Mesendoderm (in vitro differentiated cells): ENCODE results near the gene TMEM79.

Experiments used
- DNase-seq: peaks from one replicate; pipeline ENCODE4 v3.0.0; 2013
- H2AK5ac ChIP-seq: 2 replicates; pipeline ENCODE4 v1.6.1; 2013; ENCODE audit warnings: low read length, inconsistent platforms
- H2BK120ac ChIP-seq: 2 replicates; pipeline ENCODE4 v1.6.1; 2013; ENCODE audit warnings: low read depth, mild to moderate bottlenecking, low read length, moderate library complexity, mixed read lengths
- H2BK15ac ChIP-seq: replicated peaks from 2 replicates; pipeline ENCODE4 v1.6.1; 2013; ENCODE audit warnings: low read depth, mild to moderate bottlenecking, moderate library complexity
- H2BK5ac ChIP-seq: 2 replicates; pipeline ENCODE4 v1.6.1; 2013; ENCODE audit warnings: low read length, inconsistent platforms
- H3K18ac ChIP-seq: 2 replicates; pipeline ENCODE4 v1.6.1; 2013; ENCODE audit warnings: mild to moderate bottlenecking, low read length, mixed read lengths
- H3K23ac ChIP-seq: one replicate; pipeline ENCODE4 v1.6.1; 2013; ENCODE audit warnings: low read length
- H3K27ac ChIP-seq: 2 replicates; pipeline ENCODE4 v1.5.1; 2013; ENCODE audit warnings: low read depth, mild to moderate bottlenecking, inconsistent platforms, low read length, moderate library complexity
- H3K27me3 ChIP-seq: 2 replicates; pipeline ENCODE4 v1.6.1; 2013; ENCODE audit warnings: low read length, control low read depth, mild to moderate bottlenecking, inconsistent platforms; ENCODE audit not compliant: insufficient read depth, poor library complexity
- H3K36me3 ChIP-seq: 2 replicates; pipeline ENCODE4 v1.6.1; 2013; ENCODE audit warnings: low read length, inconsistent platforms; ENCODE audit not compliant: control insufficient read depth, insufficient read depth
- H3K4ac ChIP-seq: one replicate; pipeline ENCODE4 v1.6.1; 2013; ENCODE audit warnings: low read depth, mild to moderate bottlenecking, low read length, moderate library complexity
- H3K4me1 ChIP-seq: 2 replicates; pipeline ENCODE4 v1.6.1; 2013; ENCODE audit warnings: low read depth, low read length, inconsistent platforms; ENCODE audit not compliant: control insufficient read depth
- H3K4me2 ChIP-seq: 2 replicates; pipeline ENCODE4 v1.6.1; 2013; ENCODE audit warnings: low read length
- H3K4me3 ChIP-seq: 2 replicates; pipeline ENCODE4 v1.5.1; 2013; ENCODE audit warnings: mild to moderate bottlenecking, low read length
- H3K56ac ChIP-seq: one replicate; pipeline ENCODE4 v1.6.1; 2013; ENCODE audit warnings: low read length
- H3K79me1 ChIP-seq: 2 replicates; pipeline ENCODE4 v1.6.1; 2013; ENCODE audit warnings: low read length, inconsistent platforms
- H3K79me2 ChIP-seq: 2 replicates; pipeline ENCODE4 v1.6.1; 2013; ENCODE audit warnings: mild to moderate bottlenecking, low read length; ENCODE audit not compliant: control insufficient read depth, insufficient read depth
- H3K9ac ChIP-seq: 2 replicates; pipeline ENCODE4 v1.6.1; 2013; ENCODE audit warnings: low read length, inconsistent platforms
- H4K5ac ChIP-seq: one replicate; pipeline ENCODE4 v1.6.1; 2013; ENCODE audit warnings: low read length
- H4K8ac ChIP-seq: one replicate; pipeline ENCODE4 v1.6.1; 2013; ENCODE audit warnings: low read depth, mild to moderate bottlenecking, control low read depth, low read length, moderate library complexity
- WGBS: extraction: QIAGEN DNeasy Blood & Tissue Kit; methylation state at CpG from one replicate; pipeline ENCODE4 v1.1.7; 2013; ENCODE audit warnings: low lambda C conversion rate, missing lambda C conversion rate; ENCODE audit not compliant: insufficient coverage; ENCODE audit errors: extremely low coverage; 5-methylcytosine and 5-hydroxymethylcytosine counted together

TMEM79 gene

GRCh38 chr1:156286061-156286460, 1.9 kb downstream of the TMEM79 start:
- H3K4me1 ChIP-seq: no peaks in the 10 kb centered on the region
- no peak overlapping the region for H3K4ac ChIP-seq
- no peak overlapping the region for H3K23ac ChIP-seq
- DNase-seq: no peak
- H3K27ac ChIP-seq: no peak overlapping the region
- no peak overlapping the region for H3K56ac ChIP-seq
- H3K27me3 ChIP-seq: no peaks in the 10 kb centered on the region
- no peak overlapping the region for H3K4me3 ChIP-seq
- no peak overlapping the region for H2BK120ac ChIP-seq
- H3K79me2 ChIP-seq: peaks cover 12% of the 10 kb centered on the region
- H3K9ac ChIP-seq: no peak overlapping the region
- peaks cover 5% of the 10 kb centered on the region for H3K79me1 ChIP-seq
- no peak overlapping the region for H2BK15ac ChIP-seq
- H4K8ac ChIP-seq: no peak overlapping the region
- no peak overlapping the region for H3K18ac ChIP-seq
- H2BK5ac ChIP-seq: no peak overlapping the region
- H3K36me3 ChIP-seq: no peaks in the 10 kb centered on the region
- WGBS: no CpG with 5 or more reads among the region's 8 CpGs
- no peak overlapping the region for H4K5ac ChIP-seq
- no peak overlapping the region for H3K4me2 ChIP-seq
- H2AK5ac ChIP-seq: no peak overlapping the region

- no peak for DNase-seq
- Histone ChIP-seq H3K4me3 (no peak overlapping the region), H2BK5ac (no peak overlapping the region), H3K4ac (no peak overlapping the region), H4K8ac (no peak overlapping the region), H3K27ac (no peak overlapping the region), H3K27me3 (no peaks in the 10 kb centered on the region), H3K4me2 (no peak overlapping the region), H3K36me3 (no peaks in the 10 kb centered on the region), H2AK5ac (no peak overlapping the region), H3K9ac (no peak overlapping the region), H3K79me2 (no peaks in the 10 kb centered on the region), H3K23ac (no peak overlapping the region), H3K4me1 (peaks cover under 1% of the 10 kb centered on the region), H3K18ac (no peak overlapping the region), H3K56ac (no peak overlapping the region), H2BK120ac (no peak overlapping the region), H4K5ac (no peak overlapping the region), H3K79me1 (peaks cover 2% of the 10 kb centered on the region), H2BK15ac (no peak overlapping the region)
Measured at GRCh38 chr1:156289857-156290256, 5.7 kb downstream of the TMEM79 start.

GRCh38 chr1:156291226-156292061, 7.3 kb downstream of the TMEM79 start:
- peak overlapping the region; percentile 32 for H3K4me3 ChIP-seq

GRCh38 chr1:156293098-156293434, 8.9 kb downstream of the TMEM79 start:
- Histone ChIP-seq H2BK5ac (no peak overlapping the region), H3K27me3 (no peaks in the 10 kb centered on the region), H3K4me2 (no peak overlapping the region), H3K4ac (no peak overlapping the region), H2AK5ac (no peak overlapping the region), H4K5ac (no peak overlapping the region), H3K27ac (no peak overlapping the region), H3K56ac (no peak overlapping the region), H2BK120ac (no peak overlapping the region), H3K4me3 (no peak overlapping the region), H3K79me1 (peaks cover 5% of the 10 kb centered on the region), H4K8ac (no peak overlapping the region), H3K18ac (no peak overlapping the region), H3K36me3 (no peaks in the 10 kb centered on the region), H3K79me2 (no peaks in the 10 kb centered on the region), H3K9ac (no peak overlapping the region), H2BK15ac (no peak overlapping the region), H3K23ac (no peak overlapping the region), H3K4me1 (peaks cover 5% of the 10 kb centered on the region)
- DNase-seq: no peak
- WGBS: no CpG with 5 or more reads among the region's 8 CpGs

More at GRCh38 chr1:156291226-156292061, 7.3 kb downstream of the TMEM79 start:
- no peak overlapping the region for H3K18ac ChIP-seq
- peaks cover 5% of the 10 kb centered on the region for H3K4me1 ChIP-seq
- no peak overlapping the region for H2AK5ac ChIP-seq
- no peak overlapping the region for H2BK15ac ChIP-seq
- peaks cover 5% of the 10 kb centered on the region for H3K79me1 ChIP-seq
- DNase-seq: peak; percentile 95
- no peaks in the 10 kb centered on the region for H3K36me3 ChIP-seq
- H4K8ac ChIP-seq: no peak overlapping the region
- H3K9ac ChIP-seq: peak overlapping the region; percentile 76
- no peak overlapping the region for H3K4ac ChIP-seq
- no peak overlapping the region for H2BK120ac ChIP-seq
- no CpG with 5 or more reads among the region's 37 CpGs for WGBS
- peak overlapping the region; percentile 87 for H3K56ac ChIP-seq
- no peaks in the 10 kb centered on the region for H3K79me2 ChIP-seq
- H3K27ac ChIP-seq: no peak overlapping the region
- H3K23ac ChIP-seq: no peak overlapping the region
- no peak overlapping the region for H4K5ac ChIP-seq
- no peaks in the 10 kb centered on the region for H3K27me3 ChIP-seq
- H2BK5ac ChIP-seq: no peak overlapping the region
- H3K4me2 ChIP-seq: peak overlapping the region; percentile 59

- H3K4me3 ChIP-seq: no peak overlapping the region
- no peak overlapping the region for H3K18ac ChIP-seq
- no peaks in the 10 kb centered on the region for H3K36me3 ChIP-seq
- H4K5ac ChIP-seq: no peak overlapping the region
- no CpG with 5 or more reads among the region's 9 CpGs for WGBS
- H3K79me1 ChIP-seq: peaks cover 5% of the 10 kb centered on the region
- H3K4me1 ChIP-seq: peaks cover 5% of the 10 kb centered on the region
- H3K4me2 ChIP-seq: no peak overlapping the region
- H2BK15ac ChIP-seq: no peak overlapping the region
- H3K27me3 ChIP-seq: no peaks in the 10 kb centered on the region
- no peak for DNase-seq
- no peak overlapping the region for H3K4ac ChIP-seq
- no peak overlapping the region for H2BK120ac ChIP-seq
- no peak overlapping the region for H3K9ac ChIP-seq
- no peaks in the 10 kb centered on the region for H3K79me2 ChIP-seq
- H2AK5ac ChIP-seq: no peak overlapping the region
- no peak overlapping the region for H3K56ac ChIP-seq
- no peak overlapping the region for H3K23ac ChIP-seq
- no peak overlapping the region for H2BK5ac ChIP-seq
- H4K8ac ChIP-seq: no peak overlapping the region
- no peak overlapping the region for H3K27ac ChIP-seq
Measured at GRCh38 chr1:156293895-156294294, 9.8 kb downstream of the TMEM79 start.
